Measurements from ENCODE around the gene LSM14A. TPM values are rescaled to one million over a fixed set of nuclear protein-coding genes. Genes with fewer than 3 reads are reported as not detected.
"Not testable (repeated sequence)": the region's sequence is repeated elsewhere in the genome, so short reads cannot be mapped to it uniquely, and the experiment has no call there.

The LSM14A gene
- total RNA-seq, 1 experiment from 2014 or later: 67.4 TPM

DNA sequence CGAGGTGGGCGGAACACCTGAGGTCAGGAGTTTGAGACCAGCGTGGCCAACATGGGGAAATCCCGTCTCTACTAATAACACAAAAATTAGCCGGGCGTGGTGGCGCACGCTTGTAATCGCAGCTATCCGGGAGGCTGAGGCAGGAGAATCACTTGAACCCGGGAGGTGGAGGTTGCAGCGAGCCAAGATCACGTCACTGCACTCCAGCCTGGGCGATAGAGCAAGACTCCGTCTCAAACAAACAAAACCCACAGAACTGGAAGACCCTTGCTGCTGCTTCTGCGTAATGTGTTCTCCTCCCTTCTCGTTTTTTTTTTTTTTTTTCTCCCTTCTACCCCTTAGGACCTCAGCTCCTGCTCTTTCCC is 81.4 kb downstream of the LSM14A start:
- H3F3A ChIP-seq (ENCODE audit: low read length, unreplicated experiment); ATAC-seq; intact Hi-C loops (cut with micrococcal nuclease); POLR2A ChIA-PET (ENCODE audit: unreplicated experiment); H3K9me3 ChIP-seq (ENCODE audit: low read length); H3K27me3 ChIP-seq (ENCODE audit: low read length); CTCF ChIA-PET; H3K36me3 ChIP-seq (ENCODE audit: low read depth, low read length); DNase-seq; H4K20me1 ChIP-seq (ENCODE audit: low read length); H3K9me2 ChIP-seq (replicated peaks; ENCODE audit: low read length); H3K27ac ChIP-seq (ENCODE audit: low read length); H3K4me1 ChIP-seq (ENCODE audit: insufficient read depth, low read length): not testable (repeated sequence)
- peak overlapping the region; percentile 81 for H3K9ac ChIP-seq (ENCODE audit: low read length)
- H3K4me2 ChIP-seq (ENCODE audit: low read length): peak overlapping the region; percentile 92
- peaks cover 12% of the 10 kb centered on the region for H3K79me2 ChIP-seq (ENCODE audit: low read length)
- TSS peak; percentile 87 for BruUV-seq (replicated peaks)
- peak overlapping the region; percentile 87 for H3K4me3 ChIP-seq (ENCODE audit: low read length)
- H2AFZ ChIP-seq (ENCODE audit: low read length): peak overlapping the region; percentile 98

- POLR2A ChIA-PET (ENCODE audit: unreplicated experiment): no interaction called here
- DNase-seq (peak; percentile 69), ATAC-seq (peak; percentile 90)
- no peak for TF ChIP-seq CTCF (conservative IDR thresholded peaks at IDR 0.05; ENCODE audit: low read depth, low read length)
- TF ChIP-seq EZH2 (IDR thresholded peaks at IDR 0.05; ENCODE audit: low read length, unreplicated experiment): no peak
- no peak for TF ChIP-seq EZH2phosphoT487 (IDR thresholded peaks at IDR 0.05; ENCODE audit: borderline replicate concordance, low read length)
- Histone ChIP-seq H3K9ac (ENCODE audit: low read length) (peak within 1 kb of the TSS; percentile 81), H3F3A (ENCODE audit: low read length, unreplicated experiment) (no peaks in the 10 kb centered on the region), H3K79me2 (ENCODE audit: low read length) (peaks cover 12% of the 10 kb centered on the region), H3K36me3 (ENCODE audit: low read depth, low read length) (no peaks in the 10 kb centered on the region), H3K4me2 (ENCODE audit: low read length) (peak within 1 kb of the TSS; percentile 92), H3K9me2 (replicated peaks; ENCODE audit: low read length) (no peaks in the 10 kb centered on the region), H4K20me1 (ENCODE audit: low read length) (no peaks in the 10 kb centered on the region), H3K4me3 (ENCODE audit: low read length) (peak within 1 kb of the TSS; percentile 87), H3K4me1 (ENCODE audit: insufficient read depth, low read length) (no peaks in the 10 kb centered on the region), H3K27ac (ENCODE audit: low read length) (peak within 1 kb of the TSS; percentile 11; the same call in 1 of the 2 replicates), H3K9me3 (ENCODE audit: low read length) (no peaks in the 10 kb centered on the region), H2AFZ (ENCODE audit: low read length) (peak within 1 kb of the TSS; percentile 98), H3K27me3 (ENCODE audit: low read length) (no peaks in the 10 kb centered on the region)
- CTCF ChIA-PET: no interaction called here
- intact Hi-C loops (cut with micrococcal nuclease): no loop called here
- no TSS peak for BruUV-seq (replicated peaks)
Measured at GRCh38 chr19:34254046-34254697, 81.9 kb downstream of the LSM14A start, which contains the start of gene GARRE1. TSS of gene GARRE1 (plus strand) at chr19:34254554. CDS start at chr19:34300474, 45,920 bp downstream.

GRCh38 chr19:34254698-34255432 is 82.6 kb downstream of the LSM14A start:
- TF ChIP-seq EZH2phosphoT487 (IDR thresholded peaks at IDR 0.05; ENCODE audit: borderline replicate concordance, low read length) (no peak), EZH2 (IDR thresholded peaks at IDR 0.05; ENCODE audit: low read length, unreplicated experiment) (no peak), CTCF (conservative IDR thresholded peaks at IDR 0.05; ENCODE audit: low read depth, low read length) (no peak)
- Histone ChIP-seq H3F3A (ENCODE audit: low read length, unreplicated experiment) (no peaks in the 10 kb centered on the region), H2AFZ (ENCODE audit: low read length) (peak overlapping the region; percentile 77; the same call in 1 of the 2 replicates), H3K4me1 (ENCODE audit: insufficient read depth, low read length) (no peaks in the 10 kb centered on the region), H3K4me3 (ENCODE audit: low read length) (peak overlapping the region; percentile 81), H3K27me3 (ENCODE audit: low read length) (no peaks in the 10 kb centered on the region), H3K36me3 (ENCODE audit: low read depth, low read length) (no peaks in the 10 kb centered on the region), H3K4me2 (ENCODE audit: low read length) (peak overlapping the region; percentile 82), H3K27ac (ENCODE audit: low read length) (no peak overlapping the region), H3K9me2 (replicated peaks; ENCODE audit: low read length) (no peaks in the 10 kb centered on the region), H3K9me3 (ENCODE audit: low read length) (no peaks in the 10 kb centered on the region), H3K9ac (ENCODE audit: low read length) (peak overlapping the region; percentile 63; the same call in 1 of the 2 replicates), H4K20me1 (ENCODE audit: low read length) (no peaks in the 10 kb centered on the region), H3K79me2 (ENCODE audit: low read length) (peaks cover 12% of the 10 kb centered on the region)
- ATAC-seq (peak; percentile 62), DNase-seq (no peak)
- POLR2A ChIA-PET (ENCODE audit: unreplicated experiment): no interaction called here
- intact Hi-C loops (cut with micrococcal nuclease): no loop called here
- CTCF ChIA-PET: no interaction called here
- no TSS peak for BruUV-seq (replicated peaks)

Measured in PC-3 (cell line).